ENCODE measurements around the gene FFAR4.

DNA sequence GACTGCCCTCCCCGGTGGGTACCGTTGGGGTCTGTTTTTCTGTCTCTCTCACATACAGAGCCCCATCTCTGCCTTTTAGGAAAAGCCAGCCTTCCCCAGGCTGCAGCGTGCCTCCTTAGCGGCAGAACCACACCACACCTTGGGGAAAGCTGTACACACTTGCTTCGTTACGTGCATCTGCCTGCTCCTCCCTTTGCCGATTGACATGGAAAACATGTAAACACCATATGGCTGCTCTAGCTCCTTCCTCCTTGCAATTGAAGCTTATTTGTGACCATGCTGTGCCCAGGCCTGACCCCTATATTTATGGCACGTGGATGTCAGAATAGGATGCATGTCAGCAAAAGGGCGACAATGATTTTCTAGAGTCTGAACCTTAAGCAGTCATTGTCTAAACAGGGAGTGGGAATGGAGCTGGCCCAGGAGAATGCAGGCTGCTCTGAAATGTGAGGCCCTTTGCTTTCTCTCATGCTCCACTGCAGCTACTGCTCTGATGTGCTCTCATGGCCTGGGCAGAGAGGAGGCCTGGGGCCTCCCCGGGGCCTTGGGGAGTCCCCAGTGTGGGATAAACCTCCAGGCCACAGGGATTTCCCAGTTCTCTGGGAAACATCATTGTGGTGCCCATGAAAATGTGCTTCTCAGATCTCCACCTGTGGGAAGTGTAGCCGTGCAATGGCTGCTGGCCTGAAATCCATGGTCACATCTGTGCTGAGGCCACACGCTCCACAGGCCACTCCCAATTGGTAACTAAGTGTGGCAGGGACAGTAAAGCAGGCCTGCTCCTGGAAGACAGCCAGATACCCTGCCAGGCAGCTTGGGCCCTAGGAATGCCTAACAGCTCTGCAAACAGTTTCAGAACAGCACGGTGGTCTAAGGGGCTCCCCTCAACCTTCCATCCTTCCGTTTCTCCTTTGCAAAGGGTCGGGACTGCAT is 64.4 kb downstream of the FFAR4 start:
- no peak for TF ChIP-seq CTCF (IDR thresholded peaks at IDR 0.05)
- no peak for TF ChIP-seq POLR2A (IDR thresholded peaks at IDR 0.05)
